ENCODE measurements around the gene WDR70. TPM values are rescaled to one million over a fixed set of nuclear protein-coding genes. Genes with fewer than 3 reads are reported as not detected.

The WDR70 gene
- total and polyA plus RNA-seq, 2 of the 8 experiments (the other 6 are each of a cell fraction or from before 2014, with no cell fraction given) = 10.6 to 37.4 TPM

GRCh38 chr5:37657046-37657445 lies 277.9 kb downstream of the WDR70 start:
- Histone ChIP-seq H3K56ac (replicated peaks; ENCODE audit: insufficient read length, low read depth, low read length) (no peak overlapping the region), H3K4me1 (replicated peaks in 1 of 4; ENCODE audit: control insufficient read depth in 3 of 4, insufficient read depth in 4 of 4, low read length in 3 of 4) (peaks cover 0 to 7% (median 0%) of the 10 kb centered on the region in 4 experiments; a peak in 1 of 7 replicates), H2AFZ (ENCODE audit: low read length) (no peak overlapping the region), H3K23ac (ENCODE audit: insufficient read length) (no peak overlapping the region), H3K79me2 (ENCODE audit: control insufficient read depth in 1 of 2, insufficient read depth in 2 of 2, low read length in 2 of 2) (no peaks in the 10 kb centered on the region), H3K4me3 (ENCODE audit: extremely low read depth in 1 of 4, insufficient read depth in 2 of 4, low read depth in 3 of 4, low read length in 4 of 4) (no peak overlapping the region), H3K36me3 (ENCODE audit: control insufficient read depth in 2 of 4, insufficient read depth in 4 of 4, low read length in 3 of 4) (no peaks in the 10 kb centered on the region), H3K23me2 (ENCODE audit: low read depth, low read length) (no peaks in the 10 kb centered on the region), H3K14ac (ENCODE audit: insufficient read length) (no peak overlapping the region), H4K8ac (ENCODE audit: extremely low read depth, insufficient read depth, low read length) (no peak overlapping the region), H3K4ac (replicated peaks; ENCODE audit: insufficient read length, low read depth, low read length) (no peak overlapping the region), H4K20me1 (replicated peaks in 1 of 2; ENCODE audit: control insufficient read depth in 1 of 2, insufficient read depth in 2 of 2, low read length in 2 of 2) (no peaks in the 10 kb centered on the region), H2AK5ac (ENCODE audit: low read depth, low read length) (no peak overlapping the region), H4K5ac (ENCODE audit: insufficient read length, low read depth, low read length) (no peak overlapping the region), H2BK120ac (replicated peaks; ENCODE audit: low read depth, low read length) (no peak overlapping the region), H3K9me3 (ENCODE audit: insufficient read depth in 2 of 2, low read depth in 1 of 2, low read length in 1 of 2) (no peaks in the 10 kb centered on the region), H2BK20ac (ENCODE audit: low read length) (no peak overlapping the region), H3K18ac (ENCODE audit: extremely low read depth, low read length) (no peak overlapping the region), H3K9ac (replicated peaks in 1 of 4; ENCODE audit: extremely low read depth in 1 of 4, low read depth in 3 of 4, low read length in 3 of 4) (no peak overlapping the region), H2BK15ac (ENCODE audit: low read length) (no peak overlapping the region), H4K91ac (replicated peaks; ENCODE audit: insufficient read length, low read length) (no peak overlapping the region), H2BK12ac (ENCODE audit: low read depth, low read length) (no peak overlapping the region), H3K79me1 (ENCODE audit: low read depth, low read length) (no peaks in the 10 kb centered on the region), H2BK5ac (ENCODE audit: low read depth, low read length) (no peak overlapping the region), H3K4me2 (ENCODE audit: insufficient read depth in 1 of 2, low read depth in 2 of 2, low read length in 2 of 2) (no peak overlapping the region), H3K27me3 (replicated peaks in 1 of 4; ENCODE audit: control insufficient read depth in 3 of 4, extremely low read depth in 1 of 4, insufficient read depth in 3 of 4, low read length in 3 of 4) (no peaks in the 10 kb centered on the region), H3K27ac (ENCODE audit: low read depth, low read length) (no peak overlapping the region)
- ChIA-PET POLR2A (ENCODE audit: partially characterized antibody) (no interaction called here), CTCF (ENCODE audit: partially characterized antibody) (interaction anchor here (1.0 to 1.5 kb wide), 3 partner anchors 10 to 80 kb away, joined by 3 to 4 read pairs (median 3); no protein-coding TSS in a partner anchor)
- FAIRE-seq (no peak), DNase-seq (ENCODE audit: low read depth in 1 of 2, low spot score in 2 of 2) (no peak)
- 77% methylated on average over 4 of the region's 4 CpGs; no CpG with 5 or more reads in 1 of the 2 experiments for WGBS, 2 experiments (ENCODE audit: extremely low coverage in 1 of 2, insufficient coverage in 1 of 2, insufficient read length in 1 of 2, insufficient replicate concordance in 2 of 2, low coverage in 1 of 2, low lambda C conversion rate in 2 of 2, missing lambda C conversion rate in 1 of 2)
